ENCODE results near the gene RFX8.

RFX8 gene

DNA sequence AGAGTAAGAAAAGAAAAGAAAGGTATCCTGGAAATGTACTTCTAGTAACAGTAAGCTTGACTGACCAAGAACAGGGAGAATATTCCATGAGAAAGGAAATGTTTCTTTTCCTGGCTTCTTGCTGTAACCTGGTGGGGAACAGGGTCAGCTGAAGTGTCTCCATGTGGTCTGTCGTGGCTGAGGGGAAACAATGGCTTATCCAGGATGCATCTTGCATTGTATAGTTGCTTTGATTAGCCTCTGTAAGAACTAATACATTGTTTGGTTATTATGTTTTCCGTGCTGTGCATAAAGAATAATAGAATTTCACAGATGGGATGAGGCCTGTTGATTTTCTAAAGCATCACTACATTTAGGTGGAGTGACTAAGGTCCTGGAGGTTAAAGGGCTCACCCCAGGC lies 92.5 kb downstream of the RFX8 start:
- no peak for DNase-seq (ENCODE audit: low read depth, low spot score)

DNA sequence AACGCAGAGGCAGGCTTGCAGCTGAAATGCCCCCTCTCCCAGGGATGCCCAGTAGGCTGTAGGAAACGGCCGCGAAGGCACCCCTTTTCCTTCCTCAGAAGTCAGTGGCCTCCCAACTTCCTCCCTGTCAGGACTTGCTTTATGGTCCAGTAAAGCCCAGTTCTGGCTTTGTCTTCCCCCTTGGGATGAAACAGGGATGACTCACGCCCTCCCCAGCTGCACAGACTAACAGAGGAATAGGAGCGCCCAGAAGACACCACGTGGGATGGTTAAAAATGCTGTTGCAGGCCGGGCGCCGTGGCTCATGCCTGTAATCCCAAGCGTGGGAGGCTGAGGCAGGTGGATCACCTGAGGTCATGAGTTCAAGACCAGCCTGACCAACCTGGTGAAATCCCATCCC lies 94.5 kb downstream of the RFX8 start:
- DNase-seq (ENCODE audit: low read depth, low spot score) = no peak

DNA sequence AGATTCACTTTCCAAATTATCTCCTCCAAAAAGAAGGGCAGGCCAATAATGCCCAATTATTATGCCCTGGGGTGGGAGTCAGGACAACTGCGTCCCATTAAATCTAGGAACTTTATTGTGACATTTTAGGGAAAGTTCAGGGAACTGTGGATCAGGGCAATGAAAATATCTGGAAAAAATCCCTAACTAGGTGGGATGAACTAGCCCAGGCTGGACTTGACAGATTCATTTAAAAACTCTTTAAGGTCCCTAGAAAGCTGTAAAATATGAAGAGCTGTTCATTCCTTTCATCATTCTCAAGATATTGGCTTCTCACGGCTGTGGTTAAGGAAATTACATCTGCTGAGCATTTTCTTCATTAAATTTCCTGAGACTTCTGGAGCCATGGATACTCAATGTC lies 95.8 kb downstream of the RFX8 start:
- DNase-seq (ENCODE audit: low read depth, low spot score) = no peak

- DNase-seq (ENCODE audit: low read depth, low spot score) = no peak
Measured at GRCh38 chr2:101375653-101376052, 99.3 kb downstream of the RFX8 start.

GRCh38 chr2:101374821-101375561 lies 99.9 kb downstream of the RFX8 start:
- no peak for DNase-seq (ENCODE audit: low read depth, low spot score)

DNA sequence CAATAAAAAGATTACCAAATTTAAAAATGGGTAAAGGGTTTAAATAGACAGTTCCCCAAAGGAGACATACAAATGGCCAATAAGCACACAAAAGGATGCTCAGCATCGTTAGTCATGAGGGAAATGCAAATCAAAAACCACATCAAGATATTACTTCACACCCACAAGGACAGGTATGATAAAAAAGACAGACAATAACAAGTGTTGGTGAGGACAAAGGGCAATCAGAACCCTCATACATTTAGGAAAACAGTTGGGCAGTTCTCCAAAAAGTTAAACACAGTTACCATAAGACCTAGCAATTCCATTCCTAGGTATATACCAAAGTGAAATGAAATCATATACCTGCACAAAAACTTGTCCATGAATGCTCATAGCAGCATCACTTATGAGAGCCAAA lies 102.1 kb downstream of the RFX8 start:
- no peak for DNase-seq (ENCODE audit: low read depth, low spot score)

- no peak for DNase-seq (ENCODE audit: low read depth, low spot score)
Measured at GRCh38 chr2:101371636-101372035, 103.3 kb downstream of the RFX8 start.

DNA sequence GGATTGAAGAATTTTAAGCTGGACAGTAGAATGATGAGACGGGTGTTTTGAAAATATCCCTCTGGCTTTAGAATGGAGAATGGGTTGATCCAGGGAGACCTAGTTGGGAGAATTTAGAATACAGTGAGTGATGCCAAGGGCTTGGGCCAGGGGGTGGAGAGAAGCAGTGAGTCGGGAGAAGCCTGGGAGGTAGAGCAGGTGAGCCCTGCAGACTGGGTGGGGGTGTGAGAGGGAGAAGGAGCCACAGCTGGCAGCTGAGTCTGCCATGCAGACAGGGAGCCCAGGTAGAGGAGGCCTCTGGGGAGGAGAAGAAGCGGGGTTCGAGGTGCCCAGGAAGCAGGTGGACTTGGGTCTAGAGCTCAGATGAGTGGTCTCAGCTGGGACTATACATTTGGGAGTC lies 105.8 kb downstream of the RFX8 start:
- no peak for DNase-seq (ENCODE audit: low read depth, low spot score)

DNA sequence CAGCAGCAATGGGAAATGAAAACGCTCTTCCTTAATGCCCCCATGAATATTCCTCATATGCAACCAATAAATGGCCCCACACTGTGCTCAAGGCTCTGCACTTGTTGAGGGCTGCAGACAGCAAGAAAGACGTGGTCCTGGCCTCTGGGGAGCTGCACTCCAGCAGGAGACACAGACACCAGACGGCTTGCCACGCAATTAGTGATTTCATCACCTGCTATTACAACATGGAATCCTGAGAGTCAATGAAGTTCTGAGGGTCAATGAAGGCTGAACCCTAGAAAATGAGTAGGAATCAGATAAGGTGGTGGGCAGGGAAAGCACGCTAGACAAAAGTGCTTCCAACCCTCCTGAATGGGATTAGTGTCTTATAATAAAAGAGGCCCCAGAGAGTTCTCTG lies 106.5 kb downstream of the RFX8 start:
- no peak for DNase-seq (ENCODE audit: low read depth, low spot score)

DNA sequence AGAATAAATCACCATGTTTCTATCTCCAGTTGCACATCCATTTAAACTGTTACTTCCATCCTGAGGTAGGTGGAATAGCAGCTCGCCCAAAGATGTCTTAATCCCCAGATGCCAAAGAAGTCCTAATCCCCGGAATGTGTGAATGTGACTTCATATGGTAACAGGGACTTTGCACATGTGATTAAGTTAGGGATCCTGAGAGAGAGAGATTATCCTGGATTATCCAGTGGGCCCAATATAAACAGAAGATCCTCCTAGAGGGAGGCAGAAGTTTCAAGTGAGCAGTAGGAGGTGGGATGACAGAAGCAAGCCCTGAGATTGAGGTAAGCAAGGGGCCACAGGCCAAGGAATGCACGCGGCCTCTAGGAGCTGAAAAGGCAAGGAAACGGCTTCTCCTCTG lies 107.4 kb downstream of the RFX8 start:
- no peak for DNase-seq (ENCODE audit: low read depth, low spot score)

DNA sequence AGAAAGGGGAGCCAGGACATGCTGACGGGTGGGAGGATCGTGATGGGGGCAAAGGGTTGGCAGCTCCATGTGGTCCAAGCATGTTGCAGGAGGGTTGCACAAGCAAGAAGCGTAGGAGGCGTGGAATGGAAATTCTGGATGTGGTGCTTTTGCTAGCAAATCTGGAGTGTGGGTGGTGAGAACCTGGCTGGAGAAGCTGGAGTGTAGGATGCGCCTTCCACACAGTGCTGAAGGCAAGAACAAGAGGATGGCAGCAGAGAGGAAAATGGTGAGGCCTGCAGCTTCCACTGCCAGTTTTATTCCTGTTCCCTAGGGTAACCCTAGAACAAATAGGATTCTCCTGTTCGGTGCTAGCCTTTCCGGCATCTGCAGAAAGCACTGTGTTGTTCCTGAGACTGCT lies 110.0 kb downstream of the RFX8 start:
- no peak for DNase-seq (ENCODE audit: low read depth, low spot score)

GRCh38 chr2:101362777-101363176 lies 112.1 kb downstream of the RFX8 start:
- no peak for DNase-seq (ENCODE audit: low read depth, low spot score)

- DNase-seq (ENCODE audit: low read depth, low spot score) = no peak
Measured at GRCh38 chr2:101362316-101362715, 112.6 kb downstream of the RFX8 start.

DNA sequence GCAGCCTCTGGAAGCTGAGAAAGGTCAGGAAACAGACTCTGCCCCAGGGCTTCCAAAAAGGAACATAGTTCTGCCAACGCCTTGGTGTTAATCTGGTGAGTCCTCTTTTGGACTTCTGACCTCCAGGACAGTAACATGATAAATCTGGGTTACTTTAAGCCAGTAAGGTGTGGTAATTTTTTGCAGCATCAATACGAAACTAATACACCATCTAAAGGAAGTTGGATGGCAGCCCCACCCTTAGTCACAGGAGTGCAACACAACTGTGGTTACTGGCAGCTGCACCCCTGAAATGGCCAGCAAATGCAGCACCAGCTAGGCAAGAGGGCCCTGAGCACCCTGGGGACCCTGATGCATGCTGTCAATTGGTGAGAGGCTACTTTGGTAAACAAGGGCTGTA lies 113.4 kb downstream of the RFX8 start:
- no peak for DNase-seq (ENCODE audit: low read depth, low spot score)

GRCh38 chr2:101361121-101361520 lies 113.8 kb downstream of the RFX8 start:
- no peak for DNase-seq (ENCODE audit: low read depth, low spot score)

DNA sequence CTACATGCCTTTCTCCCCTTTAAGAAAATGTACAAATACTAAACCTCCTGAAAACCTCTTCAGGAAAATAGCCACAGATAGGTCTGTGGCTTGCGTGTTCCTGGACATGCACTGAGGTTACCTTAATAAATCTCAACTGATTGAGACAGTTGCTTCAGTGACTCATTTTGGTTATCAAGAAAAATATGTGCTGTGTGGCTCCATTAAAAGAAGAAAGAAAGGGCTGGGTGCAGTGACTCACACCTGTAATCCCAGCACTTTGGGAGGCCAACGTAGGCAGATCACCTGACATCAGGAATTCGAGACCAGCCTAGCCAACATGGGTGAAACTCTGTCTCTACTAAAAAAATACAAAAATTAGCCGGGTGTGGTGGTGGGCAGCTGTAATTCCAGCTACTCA lies 114.7 kb downstream of the RFX8 start:
- DNase-seq (ENCODE audit: low read depth, low spot score) = no peak

DNA sequence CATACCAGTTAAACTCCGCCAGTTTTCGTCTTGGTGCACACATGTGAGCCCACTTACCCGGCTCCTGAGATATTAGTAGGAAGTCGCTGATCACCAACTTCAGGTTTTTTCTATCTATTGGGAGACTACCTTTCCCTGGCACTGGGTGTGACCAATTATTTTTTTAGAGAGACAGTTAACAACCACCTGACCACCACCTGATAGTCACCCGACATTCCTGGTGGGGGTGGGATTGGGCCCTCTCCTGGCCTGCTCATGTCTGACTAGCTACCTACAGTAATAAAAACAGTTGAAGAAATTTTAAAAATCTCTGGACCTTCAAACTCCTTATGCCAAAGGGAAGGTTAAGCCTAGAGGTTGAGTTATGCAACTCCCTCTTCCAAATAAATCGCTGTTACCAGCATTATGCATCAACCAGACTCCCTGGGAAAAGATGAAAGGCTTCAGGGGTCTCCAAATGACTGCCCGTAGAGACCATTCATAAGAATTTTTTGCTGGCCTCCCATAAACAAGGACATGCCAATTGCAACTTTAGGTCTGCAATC lies 115.4 kb downstream of the RFX8 start:
- no peak for DNase-seq (ENCODE audit: low read depth, low spot score)

DNA sequence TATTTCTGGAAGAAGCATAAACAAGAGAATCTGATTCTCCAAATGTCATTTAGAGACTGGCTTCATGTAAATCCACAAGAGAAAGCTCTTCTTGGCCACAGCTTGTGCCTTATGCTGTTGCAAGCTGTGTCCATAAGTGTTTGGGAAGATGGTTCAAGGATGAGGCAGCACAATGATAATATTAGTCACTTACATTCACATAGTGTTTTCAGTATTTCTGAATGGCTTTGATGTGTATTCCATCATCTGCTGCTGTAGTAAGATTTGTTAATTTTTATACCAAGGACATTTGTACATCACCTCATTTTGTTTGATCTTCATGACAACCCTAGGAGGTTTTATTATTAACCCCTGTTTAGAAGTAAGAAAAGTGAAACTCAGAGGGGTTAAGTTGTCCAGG lies 117.5 kb downstream of the RFX8 start:
- DNase-seq (ENCODE audit: low read depth, low spot score) = no peak

- no peak for DNase-seq (ENCODE audit: low read depth, low spot score)
Measured at GRCh38 chr2:101356521-101356920, 118.4 kb downstream of the RFX8 start.

- DNase-seq (ENCODE audit: low read depth, low spot score) = no peak
Measured at GRCh38 chr2:101356055-101356454, 118.9 kb downstream of the RFX8 start.

DNA sequence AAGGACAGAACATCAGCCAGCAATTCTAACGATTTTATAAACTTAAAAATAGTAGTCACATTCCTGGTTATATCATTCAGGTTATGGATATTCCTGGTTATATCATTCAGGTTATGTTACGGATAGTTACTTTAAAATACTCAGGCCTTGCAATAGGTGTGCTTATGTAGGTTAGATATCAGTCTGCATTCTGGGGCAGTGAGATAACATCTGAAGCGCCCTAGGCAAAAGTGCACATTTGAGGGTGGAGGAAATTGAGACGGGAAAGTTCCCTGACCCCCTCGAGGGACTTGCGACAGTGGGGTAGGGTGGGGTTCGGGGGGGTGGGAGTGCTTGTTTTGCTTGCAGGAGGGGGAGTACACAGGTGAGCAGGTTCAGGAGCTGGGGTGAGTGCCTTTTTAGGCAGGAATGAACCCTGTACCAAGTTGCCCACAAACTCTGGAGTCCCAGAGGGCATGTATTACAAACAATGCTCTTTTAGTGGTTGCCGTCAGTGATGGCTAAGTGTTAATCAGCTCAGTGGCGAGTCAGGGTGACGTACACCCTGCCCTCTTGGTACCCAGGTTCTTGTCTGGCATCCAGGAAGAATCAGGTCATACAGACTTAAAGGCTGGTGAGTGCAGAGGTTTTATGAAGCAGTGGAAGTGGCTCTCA lies 119.4 kb downstream of the RFX8 start:
- DNase-seq (ENCODE audit: low read depth, low spot score) = no peak

GRCh38 chr2:101354420-101355311 lies 120.2 kb downstream of the RFX8 start:
- no peak for DNase-seq (ENCODE audit: low read depth, low spot score)
